Measurements from ENCODE around the gene SLC12A5. TPM values are rescaled to one million over a fixed set of nuclear protein-coding genes. Genes with fewer than 3 reads are reported as not detected.

The SLC12A5 gene
- total RNA-seq, 6 donors from 2014 or later: 0.69 to 1.3 TPM; not detected in 4

DNA sequence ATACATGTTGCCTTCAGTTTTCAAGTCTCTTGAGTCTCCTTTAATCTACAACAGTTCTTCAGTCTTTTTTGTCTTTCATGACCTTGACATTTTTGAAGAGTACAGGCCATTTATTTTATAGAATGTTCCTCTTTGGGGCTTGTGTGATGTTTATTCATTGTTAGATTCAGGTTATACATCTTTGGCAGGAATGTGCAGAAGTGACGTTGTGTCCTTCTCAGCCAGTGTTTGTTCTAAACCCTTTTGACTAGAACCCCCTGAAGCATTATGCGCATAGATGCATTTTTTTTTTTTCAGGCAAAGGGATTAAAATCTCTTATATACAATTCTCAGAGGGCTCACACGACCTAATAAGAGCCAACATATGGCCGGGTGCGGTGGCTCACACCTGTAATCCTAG is 72.0 kb downstream of the SLC12A5 start:
- H3K27me3 ChIP-seq: peaks cover 0 to 8% (median 2%) of the 10 kb centered on the region in 4 donors
- 73 to 78% methylated on average over 5 of the region's 5 CpGs for WGBS, 2 donors
- H3K4me3 ChIP-seq: no peak overlapping the region
- H3K9me3 ChIP-seq: no peaks in the 10 kb centered on the region
- H3K36me3 ChIP-seq: no peaks in the 10 kb centered on the region
- ATAC-seq (ENCODE audit: low FRiP score in 2 of 2): no peak
- H3K27ac ChIP-seq: no peak overlapping the region
- DNase-seq: no peak
- no peak for TF ChIP-seq POLR2A (IDR thresholded peaks at IDR 0.05)
- TF ChIP-seq, protein P1, sequence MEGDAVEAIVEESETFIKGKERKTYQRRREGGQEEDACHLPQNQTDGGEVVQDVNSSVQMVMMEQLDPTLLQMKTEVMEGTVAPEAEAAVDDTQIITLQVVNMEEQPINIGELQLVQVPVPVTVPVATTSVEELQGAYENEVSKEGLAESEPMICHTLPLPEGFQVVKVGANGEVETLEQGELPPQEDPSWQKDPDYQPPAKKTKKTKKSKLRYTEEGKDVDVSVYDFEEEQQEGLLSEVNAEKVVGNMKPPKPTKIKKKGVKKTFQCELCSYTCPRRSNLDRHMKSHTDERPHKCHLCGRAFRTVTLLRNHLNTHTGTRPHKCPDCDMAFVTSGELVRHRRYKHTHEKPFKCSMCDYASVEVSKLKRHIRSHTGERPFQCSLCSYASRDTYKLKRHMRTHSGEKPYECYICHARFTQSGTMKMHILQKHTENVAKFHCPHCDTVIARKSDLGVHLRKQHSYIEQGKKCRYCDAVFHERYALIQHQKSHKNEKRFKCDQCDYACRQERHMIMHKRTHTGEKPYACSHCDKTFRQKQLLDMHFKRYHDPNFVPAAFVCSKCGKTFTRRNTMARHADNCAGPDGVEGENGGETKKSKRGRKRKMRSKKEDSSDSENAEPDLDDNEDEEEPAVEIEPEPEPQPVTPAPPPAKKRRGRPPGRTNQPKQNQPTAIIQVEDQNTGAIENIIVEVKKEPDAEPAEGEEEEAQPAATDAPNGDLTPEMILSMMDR (IDR thresholded peaks at IDR 0.05): no peak
- TF ChIP-seq POLR2AphosphoS5 (IDR thresholded peaks at IDR 0.05): no peak
- no peak for TF ChIP-seq EP300 (IDR thresholded peaks at IDR 0.05)
- peaks cover 0 to 7% (median 3%) of the 10 kb centered on the region in 4 donors for H3K4me1 ChIP-seq

DNA sequence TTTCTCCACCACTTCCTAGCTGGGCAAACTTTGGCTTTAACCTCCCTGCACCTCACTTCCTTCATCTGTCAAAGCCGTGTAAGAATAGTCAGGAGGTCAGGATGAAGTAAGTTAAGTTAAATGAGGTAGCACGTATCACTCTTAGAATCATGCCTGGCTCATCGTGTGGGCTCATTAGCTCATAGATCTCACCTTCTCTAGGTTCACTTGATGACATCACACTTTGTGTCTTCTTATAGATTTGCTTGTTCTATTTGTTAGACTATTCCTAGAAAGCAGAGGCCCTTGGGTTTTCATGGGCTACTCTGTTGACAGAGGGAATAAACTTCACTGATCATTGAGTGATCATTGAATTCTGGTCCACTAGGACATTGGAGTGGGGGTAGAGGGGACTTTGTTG is 72.9 kb downstream of the SLC12A5 start:
- Histone ChIP-seq H3K4me3 (no peak overlapping the region), H3K27me3 (peaks cover 0 to 8% (median 2%) of the 10 kb centered on the region in 4 donors), H3K4me1 (peaks cover 0 to 7% (median 3%) of the 10 kb centered on the region in 4 donors), H3K27ac (no peak overlapping the region), H3K9me3 (no peaks in the 10 kb centered on the region), H3K36me3 (no peaks in the 10 kb centered on the region)
- TF ChIP-seq EP300 (IDR thresholded peaks at IDR 0.05): no peak
- no peak for TF ChIP-seq POLR2AphosphoS5 (IDR thresholded peaks at IDR 0.05)
- no peak for TF ChIP-seq POLR2A (IDR thresholded peaks at IDR 0.05)
- TF ChIP-seq, protein P1 (IDR thresholded peaks at IDR 0.05): no peak
- no peak for DNase-seq
- WGBS, 2 donors: 71 to 85% methylated on average over 3 of the region's 3 CpGs
- no peak for ATAC-seq (ENCODE audit: low FRiP score in 2 of 2)

DNA sequence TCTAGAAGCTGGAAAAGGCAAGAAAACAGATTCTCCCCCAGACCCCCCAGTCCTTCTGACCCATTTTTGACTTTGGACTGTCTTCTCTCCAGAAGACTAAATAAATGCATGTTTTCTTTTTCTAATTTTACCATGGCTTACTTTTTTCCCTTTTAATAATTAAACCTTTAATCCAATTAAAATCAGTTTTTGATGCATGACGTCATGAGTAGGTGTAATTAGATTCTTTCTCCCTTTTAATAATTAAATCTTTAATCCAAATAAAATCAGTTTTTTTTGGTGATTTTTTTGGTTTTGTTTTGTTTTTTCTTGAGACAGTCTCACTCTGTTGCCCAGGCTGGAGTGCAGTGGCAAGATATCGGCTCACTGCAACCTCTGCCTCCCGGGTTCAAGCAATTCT is 73.9 kb downstream of the SLC12A5 start:
- Histone ChIP-seq H3K36me3 (no peaks in the 10 kb centered on the region), H3K27ac (no peak overlapping the region), H3K4me3 (no peak overlapping the region), H3K4me1 (peaks cover 0 to 7% (median 3%) of the 10 kb centered on the region in 4 donors), H3K27me3 (peaks cover 0 to 8% (median 2%) of the 10 kb centered on the region in 4 donors), H3K9me3 (no peaks in the 10 kb centered on the region)
- DNase-seq (no peak), ATAC-seq (ENCODE audit: low FRiP score in 2 of 2) (no peak)
- no peak for TF ChIP-seq EP300 (IDR thresholded peaks at IDR 0.05)
- TF ChIP-seq POLR2A (IDR thresholded peaks at IDR 0.05): no peak
- TF ChIP-seq POLR2AphosphoS5 (IDR thresholded peaks at IDR 0.05): no peak
- TF ChIP-seq, protein P1 (IDR thresholded peaks at IDR 0.05): no peak
- WGBS, 2 donors: 90 to 92% methylated on average over 3 of the region's 3 CpGs

DNA sequence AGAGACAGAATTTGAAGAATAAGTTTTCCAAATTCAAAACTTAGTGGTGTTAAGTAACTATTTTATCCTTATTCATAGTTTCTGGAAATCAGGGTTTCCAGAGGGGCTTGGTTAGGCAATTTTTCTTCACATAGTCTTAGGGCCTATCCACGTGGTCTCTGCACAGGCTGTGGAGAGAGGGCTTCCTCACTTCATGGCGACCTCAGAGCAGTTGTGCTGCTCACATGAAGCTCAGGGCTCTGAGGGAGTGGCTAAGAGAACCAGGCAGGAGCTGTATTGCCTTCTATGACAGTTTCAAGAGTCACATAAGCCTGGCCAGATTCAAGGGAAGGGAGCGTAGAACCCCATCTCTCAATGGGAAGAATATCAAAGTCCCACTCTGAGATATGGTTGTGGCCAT is 75.2 kb downstream of the SLC12A5 start:
- TF ChIP-seq EP300 (IDR thresholded peaks at IDR 0.05): no peak
- TF ChIP-seq POLR2A (IDR thresholded peaks at IDR 0.05): no peak
- Histone ChIP-seq H3K27me3 (peaks cover 0 to 8% (median 2%) of the 10 kb centered on the region in 4 donors), H3K36me3 (no peaks in the 10 kb centered on the region), H3K4me1 (peaks cover 0 to 7% (median 3%) of the 10 kb centered on the region in 4 donors), H3K9me3 (no peaks in the 10 kb centered on the region), H3K27ac (no peak overlapping the region), H3K4me3 (no peak overlapping the region)
- ATAC-seq (ENCODE audit: low FRiP score in 2 of 2) (no peak), DNase-seq (no peak)
- 71 to 81% methylated on average over 3 of the region's 3 CpGs for WGBS, 2 donors

DNA sequence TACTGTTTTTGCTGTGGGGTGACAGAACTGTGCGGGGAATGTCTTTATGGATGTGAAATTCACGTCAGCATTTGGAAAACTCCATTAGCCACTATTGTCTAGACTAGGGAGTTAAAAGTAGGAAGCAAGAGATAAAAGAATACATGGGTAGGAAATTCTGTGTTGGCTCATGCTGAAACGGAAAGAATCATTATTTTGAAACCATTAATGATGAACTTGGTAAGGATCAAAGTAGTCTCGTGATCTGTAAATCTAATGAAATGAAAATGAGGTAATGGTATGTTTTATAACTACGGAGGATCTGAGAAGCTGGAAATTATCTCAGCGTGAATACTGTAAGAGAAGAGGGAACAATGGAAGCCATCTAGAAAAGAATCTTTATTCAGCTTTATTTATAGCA is 78.0 kb downstream of the SLC12A5 start:
- 68 to 74% methylated on average over 6 of the region's 6 CpGs for WGBS, 2 donors
- DNase-seq (no peak), ATAC-seq (ENCODE audit: low FRiP score in 2 of 2) (no peak)

More for the DNA sequence above, 78.0 kb downstream of the SLC12A5 start:
- H3K4me3 ChIP-seq: no peak overlapping the region
- peaks cover 0 to 4% (median 2%) of the 10 kb centered on the region in 4 donors for H3K4me1 ChIP-seq
- H3K27me3 ChIP-seq: no peaks in the 10 kb centered on the region
- TF ChIP-seq POLR2AphosphoS5 (IDR thresholded peaks at IDR 0.05) (no peak), EP300 (IDR thresholded peaks at IDR 0.05) (no peak), POLR2A (IDR thresholded peaks at IDR 0.05) (no peak)
- TF ChIP-seq, protein P1 (IDR thresholded peaks at IDR 0.05): no peak
- H3K36me3 ChIP-seq: no peaks in the 10 kb centered on the region
- no peak overlapping the region for H3K27ac ChIP-seq
- H3K9me3 ChIP-seq: no peaks in the 10 kb centered on the region
